Bronchial epithelial cell (primary cell): ENCODE results near the gene HPDL. TPM values are rescaled to one million over a fixed set of nuclear protein-coding genes. Genes with fewer than 3 reads are reported as not detected.

Experiments used
- DNase-seq: peaks from one replicate; pipeline ENCODE4 v3.0.0-alpha.2; 2010; ENCODE audit warnings: low read depth
- FAIRE-seq: peaks from 2 replicates; lab custom pipeline; 2011; peaks lifted over from hg19 to GRCh38; lab: Jason Lieb, UNC
- H3K27me3 ChIP-seq: 2 replicates; pipeline ENCODE4 v1.5.1; 2011; ENCODE audit warnings: low read length; ENCODE audit not compliant: control insufficient read depth, insufficient read depth
- H3K36me3 ChIP-seq: 2 replicates; pipeline ENCODE4 v1.5.1; 2011; ENCODE audit warnings: low read length; ENCODE audit not compliant: control insufficient read depth, insufficient read depth
- H3K4me3 ChIP-seq: 2 replicates; pipeline ENCODE4 v1.5.1; 2011; ENCODE audit warnings: mild to moderate bottlenecking, low read depth, low read length, control low read depth
- total RNA-seq: library from RNA; depleted of rRNA; stranded (reverse); fragments of >200 nt; gene quantifications from 2 replicates; pipeline ENCODE4 v1.2.1, GENCODE V29; 2014
- TF ChIP-seq, protein P1 (sequence below): IDR thresholded peaks from 2 replicates; pipeline ENCODE4 v1.5.1; 2011; ENCODE audit warnings: mild to moderate bottlenecking, moderate library complexity, low read length, control low read depth, inconsistent platforms; ENCODE audit not compliant: insufficient read depth, severe bottlenecking

HPDL gene
- total RNA-seq, 1 donor from 2014 or later: 0.53 TPM

DNA sequence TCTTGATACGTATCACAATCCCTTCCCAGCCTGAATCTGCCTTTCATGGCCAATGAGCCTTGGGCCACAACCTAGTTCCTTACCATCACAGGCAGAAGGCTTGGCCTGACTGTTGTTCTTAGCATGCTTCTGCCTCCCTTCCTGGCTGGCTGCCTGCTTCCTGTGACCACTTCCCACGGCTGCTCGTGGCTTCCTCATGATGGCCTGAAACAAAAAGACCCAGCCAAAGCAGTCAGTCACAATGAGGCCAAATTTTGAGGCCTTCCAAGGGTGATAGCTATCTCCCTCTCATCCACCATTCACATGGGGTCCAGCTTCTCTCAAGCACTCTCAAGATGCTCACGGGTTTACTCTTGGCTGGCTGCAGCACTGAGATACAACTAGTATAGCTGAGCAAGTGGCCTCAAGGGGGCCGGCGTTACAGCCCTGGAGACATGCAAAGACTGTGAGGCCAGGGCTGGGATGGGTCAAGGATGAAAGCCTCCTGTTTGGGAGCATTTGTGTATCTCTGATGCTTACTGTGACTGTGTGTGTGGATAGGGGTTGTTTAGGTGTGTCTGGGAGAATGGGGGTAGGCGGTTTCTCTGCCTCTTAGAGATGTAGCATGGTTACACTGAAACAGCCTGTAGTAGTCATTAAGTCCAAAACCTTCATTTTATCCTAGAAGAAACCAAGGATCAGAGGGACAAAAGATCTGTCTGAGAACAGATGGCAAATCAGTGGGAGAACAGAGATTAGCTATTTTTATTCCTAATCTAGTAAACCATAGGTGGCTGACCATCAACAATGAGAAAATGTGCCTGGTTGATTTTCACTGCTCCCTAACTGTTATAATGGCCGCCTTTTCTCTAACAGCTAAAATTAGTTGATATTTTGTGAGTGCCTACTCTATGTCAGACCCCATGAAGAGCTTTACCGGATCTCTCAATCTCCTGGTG lies 7.9 kb downstream of the HPDL start:
- FAIRE-seq: no peak

GRCh38 chr1:45335855-45336324 lies 9.2 kb downstream of the HPDL start:
- no peaks in the 10 kb centered on the region for H3K27me3 ChIP-seq
- no peaks in the 10 kb centered on the region for H3K36me3 ChIP-seq
- no peak for FAIRE-seq
- TF ChIP-seq, protein P1, sequence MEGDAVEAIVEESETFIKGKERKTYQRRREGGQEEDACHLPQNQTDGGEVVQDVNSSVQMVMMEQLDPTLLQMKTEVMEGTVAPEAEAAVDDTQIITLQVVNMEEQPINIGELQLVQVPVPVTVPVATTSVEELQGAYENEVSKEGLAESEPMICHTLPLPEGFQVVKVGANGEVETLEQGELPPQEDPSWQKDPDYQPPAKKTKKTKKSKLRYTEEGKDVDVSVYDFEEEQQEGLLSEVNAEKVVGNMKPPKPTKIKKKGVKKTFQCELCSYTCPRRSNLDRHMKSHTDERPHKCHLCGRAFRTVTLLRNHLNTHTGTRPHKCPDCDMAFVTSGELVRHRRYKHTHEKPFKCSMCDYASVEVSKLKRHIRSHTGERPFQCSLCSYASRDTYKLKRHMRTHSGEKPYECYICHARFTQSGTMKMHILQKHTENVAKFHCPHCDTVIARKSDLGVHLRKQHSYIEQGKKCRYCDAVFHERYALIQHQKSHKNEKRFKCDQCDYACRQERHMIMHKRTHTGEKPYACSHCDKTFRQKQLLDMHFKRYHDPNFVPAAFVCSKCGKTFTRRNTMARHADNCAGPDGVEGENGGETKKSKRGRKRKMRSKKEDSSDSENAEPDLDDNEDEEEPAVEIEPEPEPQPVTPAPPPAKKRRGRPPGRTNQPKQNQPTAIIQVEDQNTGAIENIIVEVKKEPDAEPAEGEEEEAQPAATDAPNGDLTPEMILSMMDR: no peak
- no peak overlapping the region for H3K4me3 ChIP-seq
- peak; percentile 41 for DNase-seq

More for the DNA sequence above, 7.9 kb downstream of the HPDL start:
- Histone ChIP-seq H3K4me3 (no peak overlapping the region), H3K36me3 (no peaks in the 10 kb centered on the region), H3K27me3 (no peaks in the 10 kb centered on the region)
- TF ChIP-seq, protein P1: no peak
- no peak for DNase-seq

- FAIRE-seq (no peak), DNase-seq (no peak)
- H3K36me3 ChIP-seq: peaks cover 9% of the 10 kb centered on the region
- TF ChIP-seq, protein P1: no peak
- H3K4me3 ChIP-seq: no peak overlapping the region
- H3K27me3 ChIP-seq: no peaks in the 10 kb centered on the region
These were observed 11.1 kb downstream of the HPDL start for GRCh38 chr1:45337630-45338325.

DNA sequence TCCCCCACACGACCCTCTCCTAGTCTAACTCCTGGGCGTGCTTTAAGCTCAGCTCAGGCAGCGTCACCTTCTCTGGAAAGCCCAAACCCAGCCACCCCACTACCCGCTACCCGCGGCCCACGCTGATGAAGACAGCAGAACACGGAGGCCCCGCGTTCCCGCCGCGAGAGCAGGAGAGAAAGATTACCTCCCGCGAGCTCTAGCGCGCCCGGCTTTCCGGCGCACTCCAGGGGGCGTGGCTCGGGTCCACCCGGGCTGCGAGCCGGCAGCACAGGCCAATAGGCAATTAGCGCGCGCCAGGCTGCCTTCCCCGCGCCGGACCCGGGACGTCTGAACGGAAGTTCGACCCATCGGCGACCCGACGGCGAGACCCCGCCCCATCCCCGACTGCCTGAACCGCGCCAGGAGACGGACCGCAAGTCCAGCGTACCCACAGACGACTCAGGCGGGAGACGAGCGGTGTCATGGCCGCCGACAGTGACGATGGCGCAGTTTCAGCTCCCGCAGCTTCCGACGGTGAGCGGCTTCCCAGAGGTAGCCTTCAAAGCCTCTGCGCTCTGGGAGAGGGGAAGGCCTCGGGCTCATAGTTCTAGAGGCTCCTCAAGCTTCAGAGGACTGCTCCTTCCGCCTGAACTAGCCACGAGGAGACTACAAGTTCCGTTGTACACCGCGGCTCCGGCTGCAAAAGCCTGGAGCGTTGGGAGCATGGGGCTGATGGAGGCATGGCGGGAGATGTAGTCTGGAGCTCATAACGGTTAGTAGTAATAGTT lies 13.3 kb downstream of the HPDL start, which contains the start of the genes MUTYH and TOE1:
Gene MUTYH (minus strand): TSS at position 652 of the 770 bp plus-strand sequence. CDS start 5,935 bp downstream, outside the sequence.
Gene TOE1 (plus strand): TSS at position 382 of the 770 bp plus-strand sequence. CDS start 83 bp downstream, at position 465.
- TF ChIP-seq, protein P1: no peak

GRCh38 chr1:45340816-45341466 lies 14.2 kb downstream of the HPDL start:
- DNase-seq: no peak
- TF ChIP-seq, protein P1: no peak
- Histone ChIP-seq H3K27me3 (no peaks in the 10 kb centered on the region), H3K36me3 (peaks cover 10% of the 10 kb centered on the region), H3K4me3 (peak overlapping the region; percentile 66)
- FAIRE-seq: no peak

More for the DNA sequence above, 13.3 kb downstream of the HPDL start, which contains the start of the genes MUTYH and TOE1:
- Histone ChIP-seq H3K4me3 (peak within 1 kb of the TSS; percentile 66), H3K36me3 (peaks cover 10% of the 10 kb centered on the region), H3K27me3 (no peaks in the 10 kb centered on the region)
- DNase-seq (peak; percentile 78), FAIRE-seq (no peak)
